NCI-H1417 treated with DMSO at 0.1 percent for 48 hours (cell line): ENCODE measurements around the gene JADE1.
A peak's percentile ranks its signal among the peaks of the same experiment; 100 is the strongest.

Experiments
- DNase-seq: peaks from one replicate; lab custom pipeline; 2025; lab: John Stamatoyannopoulos, UW

JADE1 gene

GRCh38 chr4:128809477-128810330, at the start of gene JADE1:
Gene JADE1 (plus strand): TSS chr4:128809700. CDS start chr4:128831759, 22,059 bp downstream.
- DNase-seq = peak; percentile 53

- no peak for DNase-seq
Measured at GRCh38 chr4:128766781-128767180, 42.7 kb upstream of the JADE1 start.

- DNase-seq = no peak
Measured at GRCh38 chr4:128768373-128768996, 41.0 kb upstream of the JADE1 start.

- DNase-seq = no peak
Measured at GRCh38 chr4:128769011-128769410, 40.5 kb upstream of the JADE1 start.

- DNase-seq = no peak
Measured at GRCh38 chr4:128770807-128771206, 38.7 kb upstream of the JADE1 start.

- DNase-seq = no peak
Measured at GRCh38 chr4:128775477-128775876, 34.0 kb upstream of the JADE1 start.

GRCh38 chr4:128775916-128776315, 33.6 kb upstream of the JADE1 start:
- no peak for DNase-seq

- no peak for DNase-seq
Measured at GRCh38 chr4:128776794-128777216, 32.7 kb upstream of the JADE1 start.

GRCh38 chr4:128780688-128781087, 28.8 kb upstream of the JADE1 start:
- DNase-seq = no peak

- no peak for DNase-seq
Measured at GRCh38 chr4:128782076-128782715, 27.3 kb upstream of the JADE1 start.

- DNase-seq = no peak
Measured at GRCh38 chr4:128782875-128783614, 26.5 kb upstream of the JADE1 start.

GRCh38 chr4:128787509-128788311, 21.8 kb upstream of the JADE1 start:
- DNase-seq = no peak

- DNase-seq = no peak
Measured at GRCh38 chr4:128793859-128794672, 15.4 kb upstream of the JADE1 start.

- DNase-seq = no peak
Measured at GRCh38 chr4:128796934-128797333, 12.6 kb upstream of the JADE1 start.

GRCh38 chr4:128800284-128800683, 9.2 kb upstream of the JADE1 start:
- DNase-seq = no peak

- DNase-seq = no peak
Measured at GRCh38 chr4:128800701-128801284, 8.7 kb upstream of the JADE1 start.

GRCh38 chr4:128802680-128803628, 6.5 kb upstream of the JADE1 start:
- no peak for DNase-seq

GRCh38 chr4:128803783-128804182, 5.7 kb upstream of the JADE1 start:
- DNase-seq = no peak

- DNase-seq = no peak
Measured at GRCh38 chr4:128810331-128810870, 901 bp downstream of the JADE1 start.
